DMS53 treated with DMSO at 0.1 percent for 48 hours (cell line): ENCODE data around the gene DNAJC30.

Experiments used
- DNase-seq: peaks from one replicate; lab custom pipeline; 2025; ENCODE audit not compliant: unreplicated experiment; lab: John Stamatoyannopoulos, UW

The DNAJC30 gene

GRCh38 chr7:73650524-73650923, 32.7 kb downstream of the DNAJC30 start:
- DNase-seq: no peak

- DNase-seq: no peak
These were observed 33.7 kb downstream of the DNAJC30 start for GRCh38 chr7:73649576-73649975.

GRCh38 chr7:73648593-73649332, 34.5 kb downstream of the DNAJC30 start:
- DNase-seq: no peak

GRCh38 chr7:73647725-73648592, 35.3 kb downstream of the DNAJC30 start:
- peak; percentile 30 for DNase-seq

- DNase-seq: no peak
These were observed 36.2 kb downstream of the DNAJC30 start for GRCh38 chr7:73646785-73647724.

- no peak for DNase-seq
These were observed 37.5 kb downstream of the DNAJC30 start for GRCh38 chr7:73645643-73646174.

- no peak for DNase-seq
These were observed 38.5 kb downstream of the DNAJC30 start for GRCh38 chr7:73644688-73645286.

GRCh38 chr7:73642834-73643233, 40.4 kb downstream of the DNAJC30 start:
- no peak for DNase-seq

GRCh38 chr7:73638911-73639310, 44.3 kb downstream of the DNAJC30 start:
- no peak for DNase-seq

- DNase-seq: no peak
These were observed 47.6 kb downstream of the DNAJC30 start for GRCh38 chr7:73635428-73636200.

GRCh38 chr7:73633844-73634243, 49.4 kb downstream of the DNAJC30 start:
- DNase-seq: no peak

- no peak for DNase-seq
These were observed 49.9 kb downstream of the DNAJC30 start for GRCh38 chr7:73633323-73633722.

- DNase-seq: no peak
These were observed 51.7 kb downstream of the DNAJC30 start for GRCh38 chr7:73631558-73631957.
